Cardiac fibroblast (primary cell): ENCODE results near the gene CHST11.
"Not testable (repeated sequence)": the region's sequence is repeated elsewhere in the genome, so short reads cannot be mapped to it uniquely, and the experiment has no call there.

Source experiments
- DNase-seq, 2 donors: peaks; one replicate each; pipeline versions ENCODE4 v3.0.0 to v3.0.0-alpha.2; 2010; ENCODE audit warnings: low read depth in 2 of 2
- H3K4me3 ChIP-seq, 2 donors: replicated peaks in 1 of 2; 1 replicate in 1 of 2; 2 replicates in 1 of 2; pipeline ENCODE4 v1.5.1; 2011; ENCODE audit warnings: low read depth in 2 of 2, low read length in 2 of 2, mild to moderate bottlenecking in 2 of 2, moderate library complexity in 1 of 2
- CTCF ChIP-seq: IDR thresholded peaks from one replicate; pipeline ENCODE4 v1.5.1; 2011; ENCODE audit warnings: low read depth, mild to moderate bottlenecking, low read length, inconsistent platforms

The CHST11 gene

GRCh38 chr12:104738776-104739642 is 282.3 kb downstream of the CHST11 start:
- DNase-seq, result no peak
- no peak for TF ChIP-seq CTCF

GRCh38 chr12:104740668-104741067 is 283.9 kb downstream of the CHST11 start:
- DNase-seq, result no peak
- TF ChIP-seq CTCF, result no peak
- H3K4me3 ChIP-seq, result no peak overlapping the region

More at GRCh38 chr12:104738776-104739642, 282.3 kb downstream of the CHST11 start:
- H3K4me3 ChIP-seq, result no peak overlapping the region

- H3K4me3 ChIP-seq, result no peak overlapping the region
- no peak for DNase-seq
- TF ChIP-seq CTCF, result no peak
Measured at GRCh38 chr12:104741077-104741476, 284.3 kb downstream of the CHST11 start.

GRCh38 chr12:104741497-104742367 is 285.0 kb downstream of the CHST11 start:
- no peak overlapping the region for H3K4me3 ChIP-seq
- no peak for TF ChIP-seq CTCF
- DNase-seq, result peak in 1 of 2 donors; percentile 18

GRCh38 chr12:104742551-104743201 is 285.9 kb downstream of the CHST11 start:
- no peak for TF ChIP-seq CTCF
- H3K4me3 ChIP-seq, result no peak overlapping the region
- no peak for DNase-seq

- H3K4me3 ChIP-seq, result no peak overlapping the region
- no peak for TF ChIP-seq CTCF
- no peak for DNase-seq
Measured at GRCh38 chr12:104743202-104743580, 286.4 kb downstream of the CHST11 start.

GRCh38 chr12:104743753-104744548 is 287.2 kb downstream of the CHST11 start:
- DNase-seq, H3K4me3 ChIP-seq: not testable (repeated sequence)
